Panc1 (cell line): ENCODE measurements around the gene CPA5.

ENCODE experiments used
- POLR2AphosphoS5 ChIP-seq: IDR thresholded peaks from 2 replicates; pipeline ENCODE4 v1.6.1; 2012; ENCODE audit warnings: mild to moderate bottlenecking, low read depth, low read length, moderate library complexity
- TCF7L2 ChIP-seq: IDR thresholded peaks from 2 replicates; pipeline ENCODE4 v1.6.1; 2011; ENCODE audit warnings: mild to moderate bottlenecking, low read depth, low read length, inconsistent platforms
- TF ChIP-seq, protein P1 (sequence below): fragments of 450-650 bp; IDR thresholded peaks from 2 replicates; pipeline ENCODE4 v1.5.1; 2017; ENCODE audit warnings: mild to moderate bottlenecking
- TF ChIP-seq, protein P2 (sequence below), 2 experiments: IDR thresholded peaks; 2 replicates each; pipeline ENCODE4 v1.6.1; 2011 to 2012; ENCODE audit warnings: low read depth in 2 of 2, control low read depth in 1 of 2, low read length in 1 of 2, mild to moderate bottlenecking in 1 of 2, moderate library complexity in 1 of 2; ENCODE audit not compliant: insufficient read depth in 1 of 2

DNA sequence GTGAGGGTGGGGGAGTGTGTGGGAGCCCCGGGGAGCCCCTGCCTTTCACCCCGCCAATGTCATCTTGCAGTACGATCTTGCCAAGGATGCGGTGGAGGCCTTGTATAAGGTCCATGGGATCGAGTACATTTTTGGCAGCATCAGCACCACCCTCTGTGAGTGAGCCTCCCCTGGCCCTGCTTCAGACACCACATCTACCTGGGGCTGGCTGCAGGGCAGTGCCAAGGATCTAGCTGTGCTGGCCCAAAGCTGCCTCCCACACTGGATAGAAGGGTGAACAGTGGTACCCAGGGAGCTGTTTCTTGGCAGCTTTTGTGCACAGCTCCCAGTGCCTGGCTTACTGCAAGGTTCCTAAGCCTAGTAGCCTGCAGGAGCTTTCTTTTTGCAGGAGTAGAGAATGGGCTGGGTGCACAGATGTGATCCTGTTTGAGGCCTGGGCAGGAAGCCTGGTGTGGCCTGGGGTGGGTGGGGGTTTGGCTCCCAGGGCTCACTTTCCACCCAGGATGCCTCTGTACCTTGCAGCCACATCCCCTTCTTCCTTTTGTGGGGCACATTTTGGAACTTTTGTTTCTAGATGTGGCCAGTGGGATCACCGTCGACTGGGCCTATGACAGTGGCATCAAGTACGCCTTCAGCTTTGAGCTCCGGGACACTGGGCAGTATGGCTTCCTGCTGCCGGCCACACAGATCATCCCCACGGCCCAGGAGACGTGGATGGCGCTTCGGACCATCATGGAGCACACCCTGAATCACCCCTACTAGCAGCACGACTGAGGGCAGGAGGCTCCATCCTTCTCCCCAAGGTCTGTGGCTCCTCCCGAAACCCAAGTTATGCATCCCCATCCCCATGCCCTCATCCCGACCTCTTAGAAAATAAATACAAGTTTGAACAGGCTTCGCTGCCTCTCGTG lies 23.5 kb downstream of the CPA5 start:
- TF ChIP-seq, protein P1, sequence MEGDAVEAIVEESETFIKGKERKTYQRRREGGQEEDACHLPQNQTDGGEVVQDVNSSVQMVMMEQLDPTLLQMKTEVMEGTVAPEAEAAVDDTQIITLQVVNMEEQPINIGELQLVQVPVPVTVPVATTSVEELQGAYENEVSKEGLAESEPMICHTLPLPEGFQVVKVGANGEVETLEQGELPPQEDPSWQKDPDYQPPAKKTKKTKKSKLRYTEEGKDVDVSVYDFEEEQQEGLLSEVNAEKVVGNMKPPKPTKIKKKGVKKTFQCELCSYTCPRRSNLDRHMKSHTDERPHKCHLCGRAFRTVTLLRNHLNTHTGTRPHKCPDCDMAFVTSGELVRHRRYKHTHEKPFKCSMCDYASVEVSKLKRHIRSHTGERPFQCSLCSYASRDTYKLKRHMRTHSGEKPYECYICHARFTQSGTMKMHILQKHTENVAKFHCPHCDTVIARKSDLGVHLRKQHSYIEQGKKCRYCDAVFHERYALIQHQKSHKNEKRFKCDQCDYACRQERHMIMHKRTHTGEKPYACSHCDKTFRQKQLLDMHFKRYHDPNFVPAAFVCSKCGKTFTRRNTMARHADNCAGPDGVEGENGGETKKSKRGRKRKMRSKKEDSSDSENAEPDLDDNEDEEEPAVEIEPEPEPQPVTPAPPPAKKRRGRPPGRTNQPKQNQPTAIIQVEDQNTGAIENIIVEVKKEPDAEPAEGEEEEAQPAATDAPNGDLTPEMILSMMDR = no peak
- TF ChIP-seq POLR2AphosphoS5 = no peak
- TF ChIP-seq, protein P2, sequence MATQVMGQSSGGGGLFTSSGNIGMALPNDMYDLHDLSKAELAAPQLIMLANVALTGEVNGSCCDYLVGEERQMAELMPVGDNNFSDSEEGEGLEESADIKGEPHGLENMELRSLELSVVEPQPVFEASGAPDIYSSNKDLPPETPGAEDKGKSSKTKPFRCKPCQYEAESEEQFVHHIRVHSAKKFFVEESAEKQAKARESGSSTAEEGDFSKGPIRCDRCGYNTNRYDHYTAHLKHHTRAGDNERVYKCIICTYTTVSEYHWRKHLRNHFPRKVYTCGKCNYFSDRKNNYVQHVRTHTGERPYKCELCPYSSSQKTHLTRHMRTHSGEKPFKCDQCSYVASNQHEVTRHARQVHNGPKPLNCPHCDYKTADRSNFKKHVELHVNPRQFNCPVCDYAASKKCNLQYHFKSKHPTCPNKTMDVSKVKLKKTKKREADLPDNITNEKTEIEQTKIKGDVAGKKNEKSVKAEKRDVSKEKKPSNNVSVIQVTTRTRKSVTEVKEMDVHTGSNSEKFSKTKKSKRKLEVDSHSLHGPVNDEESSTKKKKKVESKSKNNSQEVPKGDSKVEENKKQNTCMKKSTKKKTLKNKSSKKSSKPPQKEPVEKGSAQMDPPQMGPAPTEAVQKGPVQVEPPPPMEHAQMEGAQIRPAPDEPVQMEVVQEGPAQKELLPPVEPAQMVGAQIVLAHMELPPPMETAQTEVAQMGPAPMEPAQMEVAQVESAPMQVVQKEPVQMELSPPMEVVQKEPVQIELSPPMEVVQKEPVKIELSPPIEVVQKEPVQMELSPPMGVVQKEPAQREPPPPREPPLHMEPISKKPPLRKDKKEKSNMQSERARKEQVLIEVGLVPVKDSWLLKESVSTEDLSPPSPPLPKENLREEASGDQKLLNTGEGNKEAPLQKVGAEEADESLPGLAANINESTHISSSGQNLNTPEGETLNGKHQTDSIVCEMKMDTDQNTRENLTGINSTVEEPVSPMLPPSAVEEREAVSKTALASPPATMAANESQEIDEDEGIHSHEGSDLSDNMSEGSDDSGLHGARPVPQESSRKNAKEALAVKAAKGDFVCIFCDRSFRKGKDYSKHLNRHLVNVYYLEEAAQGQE (IDR thresholded peaks at IDR 0.05; ENCODE audit: insufficient read depth in 1 of 2, low read depth in 2 of 2, low read length in 1 of 2) = no peak
- no peak for TF ChIP-seq TCF7L2
